Vagina (tissue), 2 donors: ENCODE data around the gene SLC12A9.

ENCODE experiments used
- CTCF ChIP-seq, 3 experiments: fragments of 450-650 bp in 2 of 3; fragments of 200-600 bp in 1 of 3; sonication (generic) in 1 of 3; IDR thresholded peaks; one replicate each; pipeline ENCODE4 v1.5.1; 2017 to 2019; ENCODE audit warnings: antibody characterized with exemption in 3 of 3, mild to moderate bottlenecking in 2 of 3, moderate library complexity in 2 of 3
- POLR2A ChIP-seq, 2 donors: fragments of 450-650 bp; IDR thresholded peaks; one replicate each; pipeline ENCODE4 v1.6.1; 2017; ENCODE audit warnings: antibody characterized with exemption in 2 of 2, mild to moderate bottlenecking in 2 of 2, moderate library complexity in 2 of 2

GRCh38 chr7:100802951-100803350 is 49.6 kb upstream of the SLC12A9 start:
- no peak for TF ChIP-seq CTCF (IDR thresholded peaks at IDR 0.05)
- TF ChIP-seq POLR2A (IDR thresholded peaks at IDR 0.05) = no peak
